Transverse colon (tissue), 4 donors: ENCODE results near the gene RIN3. TPM values are rescaled to one million over a fixed set of nuclear protein-coding genes. Genes with fewer than 3 reads are reported as not detected.
A peak's percentile ranks its signal among the peaks of the same experiment; 100 is the strongest.

Experiments
- DNase-seq: peaks from one replicate; pipeline ENCODE4 v3.0.0-alpha.2; 2019
- H3K27ac ChIP-seq, 4 donors: fragments of 200-600 bp; sonication (generic); 2 replicates each; pipeline ENCODE4 v1.5.1; 2016 to 2018; ENCODE audit warnings: inconsistent platforms in 4 of 4
- H3K27me3 ChIP-seq: fragments of 200-600 bp; sonication (generic); 2 replicates; pipeline ENCODE4 v1.5.1; 2017; ENCODE audit warnings: inconsistent platforms
- H3K36me3 ChIP-seq, 4 donors: fragments of 200-600 bp; sonication (generic); 2 replicates each; pipeline ENCODE4 v1.5.1; 2017 to 2019; ENCODE audit warnings: inconsistent platforms in 4 of 4
- H3K4me1 ChIP-seq, 4 donors: fragments of 200-600 bp; sonication (generic); 2 replicates each; pipeline ENCODE4 v1.5.1; 2017 to 2020; ENCODE audit warnings: inconsistent platforms in 4 of 4
- H3K4me3 ChIP-seq, 4 donors: fragments of 200-600 bp; sonication (generic); 1 replicate in 1 of 4; 2 replicates in 3 of 4; pipeline versions ENCODE4 v1.5.1 to v1.6.1; 2017 to 2019; ENCODE audit warnings: inconsistent platforms in 4 of 4
- H3K9me3 ChIP-seq, 2 donors: fragments of 200-600 bp; sonication (generic); 2 replicates each; pipeline ENCODE4 v1.5.1; 2017 to 2019; ENCODE audit warnings: inconsistent platforms in 2 of 2
- CTCF ChIP-seq, 5 experiments: fragments of 200-600 bp in 3 of 5; fragments of 450-650 bp in 2 of 5; sonication (generic) in 3 of 5; IDR thresholded peaks; 1 replicate in 2 of 5; 2 replicates in 3 of 5; pipeline ENCODE4 v1.5.1; 2016 to 2017; ENCODE audit warnings: antibody characterized with exemption in 5 of 5, inconsistent platforms in 3 of 5, mild to moderate bottlenecking in 2 of 5, moderate library complexity in 1 of 5
- EP300 ChIP-seq: sonication (generic); formaldehyde crosslinking; IDR thresholded peaks from one replicate; pipeline ENCODE4 v1.6.1; 2017; ENCODE audit warnings: antibody characterized with exemption, low read depth
- POLR2A ChIP-seq: fragments of 450-650 bp; IDR thresholded peaks from one replicate; pipeline ENCODE4 v1.6.1; 2016; ENCODE audit warnings: antibody characterized with exemption, mild to moderate bottlenecking, moderate library complexity
- POLR2AphosphoS5 ChIP-seq, 3 donors: sonication (generic); formaldehyde crosslinking; IDR thresholded peaks; one replicate each; pipeline ENCODE4 v1.6.1; 2016; ENCODE audit warnings: antibody characterized with exemption in 3 of 3
- WGBS, 2 donors: methylation state at CpG; one replicate each; pipeline ENCODE4 v1.1.5; 2018; ENCODE audit warnings: low coverage in 1 of 2; 5-methylcytosine and 5-hydroxymethylcytosine counted together
- in situ Hi-C, 4 donors: fragments of 200-750 bp; cut with MboI; loops; one replicate each; pipeline versions ENCODE4 v1.15.0 to v1.15.1; 2017; ENCODE audit warnings: low sequenced_read_pairs in 3 of 4, low pct_ligation_motif_present in 1 of 4, low pct_unique_long_range_greater_than_20kb in 1 of 4
- intact Hi-C: fragments of 100-400 bp; cut with DNase I; formaldehyde crosslinking; loops from one replicate; pipeline ENCODE4 v1.15.1; 2023; ENCODE audit warnings: low total_unique reads
- total RNA-seq, 4 donors: library from RNA; depleted of rRNA; stranded (reverse); fragments of >200 nt; gene quantifications; one replicate each; pipeline ENCODE4 v1.1.0, GENCODE V29; 2016

RIN3 gene
- total RNA-seq, 4 donors from 2014 or later = 16.2 to 24.3 (median 20.7) TPM

GRCh38 chr14:92719890-92720323 is 206.3 kb downstream of the RIN3 start:
- DNase-seq = peak; percentile 81
- peak; percentile 74 to 86 (median 74) for TF ChIP-seq POLR2AphosphoS5 (IDR thresholded peaks at IDR 0.05)
- TF ChIP-seq POLR2A = no peak
- TF ChIP-seq CTCF (IDR thresholded peaks at IDR 0.05) = no peak
- TF ChIP-seq EP300 = peak; percentile 8
- in situ Hi-C loops = loop anchor here in 3 of 4 donors (5.0 kb wide), 1 partner anchor 62 kb away; no protein-coding TSS in a partner anchor
- intact Hi-C loops = loop anchor here (2.0 kb wide), 1 partner anchor 63 kb away; no protein-coding TSS in a partner anchor
- WGBS, 2 donors = 7 to 36% methylated on average over 3 to 5 of the region's 5 CpGs
- no peak overlapping the region for H3K4me3 ChIP-seq
- no peaks in the 10 kb centered on the region for H3K27me3 ChIP-seq
- H3K4me1 ChIP-seq = peaks cover 17 to 49% (median 19%) of the 10 kb centered on the region in 4 donors
- H3K36me3 ChIP-seq = no peaks in the 10 kb centered on the region
- H3K27ac ChIP-seq = peak overlapping the region; percentile 76 to 86 (median 82)
- no peaks in the 10 kb centered on the region for H3K9me3 ChIP-seq

- Histone ChIP-seq H3K27ac (peak overlapping the region; percentile 75 to 85 (median 81)), H3K36me3 (no peaks in the 10 kb centered on the region), H3K4me3 (no peak overlapping the region), H3K27me3 (no peaks in the 10 kb centered on the region), H3K9me3 (no peaks in the 10 kb centered on the region), H3K4me1 (peaks cover 31 to 58% (median 33%) of the 10 kb centered on the region in 4 donors)
- intact Hi-C loops = no loop called here
- in situ Hi-C loops = no loop called here
- WGBS, 2 donors = 64 to 81% methylated on average over 7 to 14 of the region's 14 CpGs
- DNase-seq = peak; percentile 38
- TF ChIP-seq CTCF (IDR thresholded peaks at IDR 0.05) = no peak
- peak in 2 of 3 donors; percentile 15 to 16 for TF ChIP-seq POLR2AphosphoS5 (IDR thresholded peaks at IDR 0.05)
- no peak for TF ChIP-seq POLR2A
- TF ChIP-seq EP300 = no peak
Measured at GRCh38 chr14:92724516-92725340, 211.1 kb downstream of the RIN3 start.

- peaks cover 0 to 3% (median under 1%) of the 10 kb centered on the region in 4 donors for H3K36me3 ChIP-seq
- no peaks in the 10 kb centered on the region for H3K9me3 ChIP-seq
- H3K4me1 ChIP-seq = peaks cover 22 to 47% (median 23%) of the 10 kb centered on the region in 4 donors
- DNase-seq = peak; percentile 88
- intact Hi-C loops = no loop called here
- in situ Hi-C loops = no loop called here
- H3K27ac ChIP-seq = peak overlapping the region; percentile 75 to 85 (median 81)
- H3K27me3 ChIP-seq = no peaks in the 10 kb centered on the region
- no peak overlapping the region for H3K4me3 ChIP-seq
- WGBS, 2 donors = 62 to 67% methylated on average over 3 to 12 of the region's 12 CpGs
- TF ChIP-seq CTCF (IDR thresholded peaks at IDR 0.05) (no peak), EP300 (no peak), POLR2A (no peak), POLR2AphosphoS5 (IDR thresholded peaks at IDR 0.05) (no peak)
Measured at GRCh38 chr14:92726135-92726932, 212.8 kb downstream of the RIN3 start.

GRCh38 chr14:92726933-92727262 is 213.3 kb downstream of the RIN3 start:
- Histone ChIP-seq H3K4me3 (no peak overlapping the region), H3K27me3 (no peaks in the 10 kb centered on the region), H3K27ac (peak overlapping the region; percentile 75 to 85 (median 81)), H3K9me3 (no peaks in the 10 kb centered on the region), H3K4me1 (peaks cover 22 to 43% (median 23%) of the 10 kb centered on the region in 4 donors), H3K36me3 (peaks cover 0 to 7% (median 3%) of the 10 kb centered on the region in 4 donors)
- no peak for TF ChIP-seq POLR2A
- intact Hi-C loops (no loop called here), in situ Hi-C loops (no loop called here)
- WGBS, 2 donors = 89% methylated on average over 8 of the region's 8 CpGs; no CpG with 5 or more reads in 1 of the 2 donors
- no peak for DNase-seq
